ENCODE results near the gene SYNE3. TPM values are rescaled to one million over a fixed set of nuclear protein-coding genes. Genes with fewer than 3 reads are reported as not detected.
A peak's percentile ranks its signal among the peaks of the same experiment; 100 is the strongest.

SYNE3 gene
- total RNA-seq (2021; ENCODE audit: unreplicated experiment) (6.2 TPM), Bru-seq, nascent RNA (percentile 47 among the genes with signal in this experiment), BruChase-seq, experiment 1, labeled RNA remaining after a 2-hour chase (percentile 52 among the genes with signal in this experiment), BruChase-seq, experiment 2, labeled RNA remaining after a 6-hour chase (percentile 59 among the genes with signal in this experiment)
- polyA plus RNA-seq (2012; ENCODE audit: insufficient read length), result 2.1 TPM
- long read RNA-seq, partial matches to known transcripts, result 0 of 6 reads
- long read RNA-seq, other reads (novel, unspliced or antisense), result 6 of 6 reads

- POLR2A ChIA-PET, result interaction anchor here (0.6 to 0.7 kb wide), 2 partner anchors 14 to 847 kb away, joined by 4 to 8 read pairs; partner anchors contain the start of gene GSKIP
- Histone ChIP-seq H3K36me3 (ENCODE audit: control insufficient read depth, insufficient read depth, low read length) (no peaks in the 10 kb centered on the region), H3K4me3 (ENCODE audit: low read depth in 2 of 2, low read length in 2 of 2) (peak within 1 kb of the TSS; percentile 49 to 55), H3K27me3 (ENCODE audit: control insufficient read depth, insufficient read depth, low read length) (no peaks in the 10 kb centered on the region), H3K4me1 (ENCODE audit: control insufficient read depth, insufficient read depth, low read length) (peaks cover 12% of the 10 kb centered on the region), H3K27ac (ENCODE audit: low read length) (peak within 1 kb of the TSS; percentile 34; the same call in 1 of the 2 replicates), H3K9me3 (ENCODE audit: control insufficient read depth, insufficient read depth, low read depth, low read length) (no peaks in the 10 kb centered on the region)
- intact Hi-C loops (cut with micrococcal nuclease; ENCODE audit: unreplicated experiment), result no loop called here
- in situ Hi-C loops (cut with HindIII; ENCODE audit: low pct_unique_long_range_greater_than_20kb, low sequenced_read_pairs), result no loop called here
- peak; percentile 59; the same call in 1 of the 2 replicates for TF ChIP-seq SIN3A (IDR thresholded peaks at IDR 0.05; ENCODE audit: borderline replicate concordance, insufficient read depth, low read depth, low read length)
- TF ChIP-seq TCF7L2 (IDR thresholded peaks at IDR 0.05; ENCODE audit: low read depth, low read length), result no peak
- ATAC-seq, result peak; percentile 93
- CTCF ChIA-PET, result interaction anchor here (0.6 to 1.9 kb wide), 4 partner anchors 14 to 633 kb away, joined by 3 to 10 read pairs (median 4); no protein-coding TSS in a partner anchor
- no peak for DNase-seq (ENCODE audit: low read depth, low spot score)
- BruUV-seq (replicated peaks), result no TSS peak
Measured at GRCh38 chr14:95516554-95517181, at the start of gene SYNE3. TSS of gene SYNE3 (minus strand) at chr14:95516650. CDS start at chr14:95475821, 40,829 bp downstream.

- no peak overlapping the region for H3K27ac ChIP-seq (ENCODE audit: low read length)
- H3K27me3 ChIP-seq (ENCODE audit: control insufficient read depth, insufficient read depth, low read length), result no peaks in the 10 kb centered on the region
- no peaks in the 10 kb centered on the region for H3K4me1 ChIP-seq (ENCODE audit: control insufficient read depth, insufficient read depth, low read length)
- H3K4me3 ChIP-seq (ENCODE audit: low read depth in 2 of 2, low read length in 2 of 2), result no peak overlapping the region
- DNase-seq (ENCODE audit: low read depth, low spot score), result no peak
- POLR2A ChIA-PET, result no interaction called here
- no peaks in the 10 kb centered on the region for H3K36me3 ChIP-seq (ENCODE audit: control insufficient read depth, insufficient read depth, low read length)
- intact Hi-C loops (cut with micrococcal nuclease; ENCODE audit: unreplicated experiment), result loop anchor here (5.0 kb wide), 1 partner anchor 118 kb away; no protein-coding TSS in a partner anchor
- in situ Hi-C loops (cut with HindIII; ENCODE audit: low pct_unique_long_range_greater_than_20kb, low sequenced_read_pairs), result no loop called here
- CTCF ChIA-PET, result interaction anchor here (0.6 kb wide), 1 partner anchor 431 kb away, joined by 3 read pairs; no protein-coding TSS in a partner anchor
- no peaks in the 10 kb centered on the region for H3K9me3 ChIP-seq (ENCODE audit: control insufficient read depth, insufficient read depth, low read depth, low read length)
- ATAC-seq, result no peak
- TF ChIP-seq TCF7L2 (IDR thresholded peaks at IDR 0.05; ENCODE audit: low read depth, low read length) (no peak), POLR2AphosphoS5 (IDR thresholded peaks at IDR 0.05; ENCODE audit: low read depth, low read length) (no peak), SIN3A (IDR thresholded peaks at IDR 0.05; ENCODE audit: borderline replicate concordance, insufficient read depth, low read depth, low read length) (no peak), REST (IDR thresholded peaks at IDR 0.05; ENCODE audit: insufficient read depth in 1 of 2, low read depth in 2 of 2, low read length in 1 of 2) (no peak), CTCF (IDR thresholded peaks at IDR 0.05) (no peak)
- BruUV-seq (replicated peaks), result no TSS peak
Measured at GRCh38 chr14:95564060-95564459, 47.6 kb upstream of the SYNE3 start.
